ENCODE results near the gene TFAP2A. TPM values are rescaled to one million over a fixed set of nuclear protein-coding genes. Genes with fewer than 3 reads are reported as not detected.

Gene TFAP2A
- total RNA-seq, 4 donors from 2014 or later = 0.21 TPM; not detected in 2

- H3K4me1 ChIP-seq = peaks cover 0 to 4% of the 10 kb centered on the region in 2 donors
- no peak overlapping the region for H3K4me3 ChIP-seq
- intact Hi-C loops (cut with DNase I; ENCODE audit: low total_unique reads) = no loop called here
- no peak overlapping the region for H3K27ac ChIP-seq
- H3K36me3 ChIP-seq = no peaks in the 10 kb centered on the region
- no peaks in the 10 kb centered on the region for H3K9me3 ChIP-seq
- TF ChIP-seq POLR2A (IDR thresholded peaks at IDR 0.05) (no peak), CTCF (IDR thresholded peaks at IDR 0.05) (no peak)
- peaks cover 9 to 88% of the 10 kb centered on the region in 2 donors for H3K27me3 ChIP-seq
- DNase-seq = no peak
Measured at GRCh38 chr6:10390495-10391298, 24.2 kb downstream of the TFAP2A start.

GRCh38 chr6:10389739-10390494 lies 25.0 kb downstream of the TFAP2A start:
- Histone ChIP-seq H3K27ac (no peak overlapping the region), H3K36me3 (no peaks in the 10 kb centered on the region), H3K4me1 (peaks cover 0 to 4% of the 10 kb centered on the region in 2 donors), H3K9me3 (no peaks in the 10 kb centered on the region), H3K4me3 (no peak overlapping the region), H3K27me3 (peaks cover 9 to 88% of the 10 kb centered on the region in 2 donors)
- intact Hi-C loops (cut with DNase I; ENCODE audit: low total_unique reads) = no loop called here
- TF ChIP-seq CTCF (IDR thresholded peaks at IDR 0.05) = no peak
- no peak for TF ChIP-seq POLR2A (IDR thresholded peaks at IDR 0.05)
- DNase-seq = no peak

GRCh38 chr6:10386756-10387654 lies 27.9 kb downstream of the TFAP2A start:
- Histone ChIP-seq H3K9me3 (no peaks in the 10 kb centered on the region), H3K36me3 (no peaks in the 10 kb centered on the region), H3K27ac (no peak overlapping the region), H3K27me3 (peaks cover 18 to 94% of the 10 kb centered on the region in 2 donors), H3K4me3 (no peak overlapping the region), H3K4me1 (peaks cover 0 to 16% of the 10 kb centered on the region in 2 donors)
- TF ChIP-seq CTCF (IDR thresholded peaks at IDR 0.05) (no peak), POLR2A (IDR thresholded peaks at IDR 0.05) (no peak)
- intact Hi-C loops (cut with DNase I; ENCODE audit: low total_unique reads) = no loop called here
- DNase-seq = no peak

- TF ChIP-seq CTCF (IDR thresholded peaks at IDR 0.05) (no peak), POLR2A (IDR thresholded peaks at IDR 0.05) (no peak)
- Histone ChIP-seq H3K4me3 (no peak overlapping the region), H3K4me1 (peaks cover 0 to 16% of the 10 kb centered on the region in 2 donors), H3K27me3 (peaks cover 15 to 95% of the 10 kb centered on the region in 2 donors), H3K27ac (no peak overlapping the region), H3K36me3 (no peaks in the 10 kb centered on the region), H3K9me3 (no peaks in the 10 kb centered on the region)
- no peak for DNase-seq
- intact Hi-C loops (cut with DNase I; ENCODE audit: low total_unique reads) = no loop called here
Measured at GRCh38 chr6:10386220-10386619, 28.7 kb downstream of the TFAP2A start.

Measured in uterus (tissue), 4 donors.